Ovary (tissue), 9 donors: ENCODE results near the gene BTK. TPM values are rescaled to one million over a fixed set of nuclear protein-coding genes. Genes with fewer than 3 reads are reported as not detected.

Experiments used
- DNase-seq, 5 donors: peaks; one replicate each; pipeline ENCODE4 v3.0.0-alpha.2; 2019 to 2020
- H3K27ac ChIP-seq, 2 donors: fragments of 200-600 bp; one replicate each; pipeline versions ENCODE4 v1.5.1 to v1.8.0; 2019 to 2022
- H3K27me3 ChIP-seq: fragments of 200-600 bp; one replicate; pipeline ENCODE4 v1.8.0; 2022
- H3K36me3 ChIP-seq: fragments of 200-600 bp; sonication (generic); one replicate; pipeline ENCODE4 v1.5.1; 2019
- H3K4me1 ChIP-seq: one replicate; pipeline ENCODE4 v1.8.1; 2013; ENCODE audit warnings: mild to moderate bottlenecking, moderate library complexity; ENCODE audit not compliant: insufficient read depth
- H3K4me3 ChIP-seq: fragments of 200-600 bp; sonication (generic); one replicate; pipeline ENCODE4 v1.5.1; 2017
- H3K9me3 ChIP-seq, 2 donors: fragments of 200-600 bp in 1 of 2; sonication (generic) in 1 of 2; one replicate each; pipeline versions ENCODE4 v1.5.1 to v1.8.1; 2013 to 2019; ENCODE audit warnings: mild to moderate bottlenecking in 1 of 2, moderate library complexity in 1 of 2
- CTCF ChIP-seq, 3 donors: fragments of 450-650 bp in 2 of 3; fragments of 200-600 bp in 1 of 3; IDR thresholded peaks; one replicate each; pipeline versions ENCODE4 v1.5.1 to v1.8.0; 2016 to 2022; ENCODE audit warnings: antibody characterized with exemption in 3 of 3, mild to moderate bottlenecking in 1 of 3
- EP300 ChIP-seq: sonication (generic); formaldehyde crosslinking; IDR thresholded peaks from one replicate; pipeline ENCODE4 v1.6.1; 2017; ENCODE audit warnings: antibody characterized with exemption
- POLR2A ChIP-seq: fragments of 450-650 bp; IDR thresholded peaks from one replicate; pipeline ENCODE4 v1.6.1; 2017; ENCODE audit warnings: antibody characterized with exemption, mild to moderate bottlenecking, moderate library complexity
- WGBS, 3 donors: extraction: QIAGEN DNeasy Blood & Tissue Kit in 1 of 3; methylation state at CpG; one replicate each; pipeline versions ENCODE4 v1.1.5 to v1.1.7; 2013 to 2017; 5-methylcytosine and 5-hydroxymethylcytosine counted together
- intact Hi-C, 4 donors: fragments of 100-400 bp; cut with DNase I; formaldehyde crosslinking; loops; one replicate each; pipeline versions ENCODE4 v1.11.0 to v1.15.1; 2022 to 2023
- polyA plus RNA-seq, 2 donors: library from polyadenylated mRNA; stranded (reverse); fragments of 200-250 nt in 1 of 2; fragments of 350-450 nt in 1 of 2; fragmentation: Illumina TruSeq in 1 of 2; extraction: RNeasy Lipid Tissue Mini Kit (QIAGEN cat#74804) in 1 of 2; gene quantifications; one replicate each; pipeline ENCODE4 v1.2.3, GENCODE V29; 2013 to 2014
- small RNA-seq: library from RNA; depleted of rRNA; stranded (forward); fragments of <200 nt; gene quantifications from one replicate; pipeline ENCODE3, GENCODE V24; 2016
- total RNA-seq, 7 donors: library from RNA; depleted of rRNA in 2 of 7; stranded (reverse); fragments of >200 nt in 2 of 7; fragmentation: NEBNext Ultra II Directional in 3 of 7; extraction: Animal tissue kit (Norgen Biotek cat#: 25700) in 3 of 7; gene quantifications; one replicate each; pipeline versions ENCODE4 v1.1.0 to v1.2.4, GENCODE V29; 2016 to 2023
- donor health status: DM: no; HTN: no; CAD: no; lungs with moderate emphysema.
- donor health status: DM: no; HTN: no; CAD: no.
- donor health status: Bipolar disorder and iron deficiency.
- donor health status: DM: yes; HTN: yes; CAD: no.
- donor health status: DM: no; HTN: no; CAD: no.
- donor health status: DM: yes; HTN: yes; CAD: no.

The BTK gene
- total and polyA plus RNA-seq, 9 donors, result 0.81 to 7.5 (median 1.3) TPM

GRCh38 chrX:101303790-101304189, 82.2 kb downstream of the BTK start:
- no peaks in the 10 kb centered on the region for H3K9me3 ChIP-seq
- no peak overlapping the region for H3K27ac ChIP-seq
- H3K4me3 ChIP-seq, result no peak overlapping the region
- 83 to 88% (median 85%) methylated on average over 1 of the region's 1 CpG for WGBS, 3 donors
- TF ChIP-seq CTCF (IDR thresholded peaks at IDR 0.05) (no peak), EP300 (no peak), POLR2A (no peak)
- no peaks in the 10 kb centered on the region for H3K27me3 ChIP-seq
- H3K36me3 ChIP-seq, result no peaks in the 10 kb centered on the region
- no peak for DNase-seq
- intact Hi-C loops, result no loop called here
- no peaks in the 10 kb centered on the region for H3K4me1 ChIP-seq

Small RNA genes lying within 50 kb of the gene (small RNA-seq; reads per million reads assigned to genes)
- gene RNU6-934P, result not detected

Other genes starting within 250 kb of the BTK start
- 1 to 10 TPM in 2 of 7 donors, under 1 TPM in 5; 0.34 to 2.4 (median 0.60) TPM for gene DRP2, start 166.4 kb downstream of the BTK start, total RNA-seq
- 1 to 10 TPM in 1 of 2 donors, under 1 TPM in 1; 0.93 to 1.5 TPM for gene DRP2, start 166.4 kb downstream of the BTK start, polyA plus RNA-seq
- under 1 TPM in 2 of 7 donors, not detected in 5; 0.10 to 0.36 TPM for gene TAF7L, start 94.9 kb downstream of the BTK start, total RNA-seq
- gene TAF7L, start 94.9 kb downstream of the BTK start, polyA plus RNA-seq, result under 1 TPM; 0.04 to 0.25 TPM
- 10 to 100 TPM in 3 of 7 donors, 1 to 10 TPM in 4; 4.7 to 13.3 (median 10.0) TPM for gene TIMM8A, start 37.4 kb downstream of the BTK start, total RNA-seq
- 1 to 10 TPM; 6.0 to 7.0 TPM for gene TIMM8A, start 37.4 kb downstream of the BTK start, polyA plus RNA-seq
- gene RPL36A, start 4.8 kb upstream of the BTK start, total RNA-seq, result 1,000 to 10,000 TPM in 1 of 7 donors, 100 to 1,000 TPM in 6; 405 to 2,882 (median 518) TPM
- gene RPL36A, start 4.8 kb upstream of the BTK start, polyA plus RNA-seq, result 1,000 to 10,000 TPM; 3,045 to 5,275 TPM
- gene GLA, start 21.7 kb upstream of the BTK start, total RNA-seq, result 10 to 100 TPM; 10.1 to 21.5 (median 15.8) TPM
- 10 to 100 TPM; 17.0 to 29.9 TPM for gene GLA, start 21.7 kb upstream of the BTK start, polyA plus RNA-seq
- gene HNRNPH2, start 22.0 kb upstream of the BTK start, total RNA-seq, result 10 to 100 TPM; 46.4 to 79.6 (median 63.3) TPM
- 10 to 100 TPM; 52.9 to 73.1 TPM for gene HNRNPH2, start 22.0 kb upstream of the BTK start, polyA plus RNA-seq
- 10 to 100 TPM; 17.3 to 47.5 (median 32.0) TPM for gene ARMCX4, start 99.3 kb upstream of the BTK start, total RNA-seq
- 10 to 100 TPM; 18.8 to 19.3 TPM for gene ARMCX4, start 99.3 kb upstream of the BTK start, polyA plus RNA-seq
- 10 to 100 TPM; 33.7 to 58.2 (median 48.0) TPM for gene ARMCX1, start 164.4 kb upstream of the BTK start, total RNA-seq
- 10 to 100 TPM; 53.8 TPM for gene ARMCX1, start 164.4 kb upstream of the BTK start, polyA plus RNA-seq
- gene ARMCX6, start 231.8 kb upstream of the BTK start, total RNA-seq, result 10 to 100 TPM; 13.7 to 38.3 (median 34.9) TPM
- gene ARMCX6, start 231.8 kb upstream of the BTK start, polyA plus RNA-seq, result 10 to 100 TPM; 29.7 to 76.8 TPM
- gene ARMCX3, start 237.0 kb upstream of the BTK start, total RNA-seq, result 10 to 100 TPM; 37.8 to 68.8 (median 57.6) TPM
- 10 to 100 TPM; 37.5 to 56.5 TPM for gene ARMCX3, start 237.0 kb upstream of the BTK start, polyA plus RNA-seq